Activated CD8-positive, alpha-beta memory T cell treated with anti-CD3 and anti-CD28 coated beads for 24 hours (primary cell): ENCODE measurements around the gene PNPLA7.
A peak's percentile ranks its signal among the peaks of the same experiment; 100 is the strongest.
"Not testable (repeated sequence)": the region's sequence is repeated elsewhere in the genome, so short reads cannot be mapped to it uniquely, and the experiment has no call there.

ENCODE experiments used
- DNase-seq: peaks from one replicate; pipeline ENCODE4 v3.0.0-alpha.2; 2020

PNPLA7 gene

DNA sequence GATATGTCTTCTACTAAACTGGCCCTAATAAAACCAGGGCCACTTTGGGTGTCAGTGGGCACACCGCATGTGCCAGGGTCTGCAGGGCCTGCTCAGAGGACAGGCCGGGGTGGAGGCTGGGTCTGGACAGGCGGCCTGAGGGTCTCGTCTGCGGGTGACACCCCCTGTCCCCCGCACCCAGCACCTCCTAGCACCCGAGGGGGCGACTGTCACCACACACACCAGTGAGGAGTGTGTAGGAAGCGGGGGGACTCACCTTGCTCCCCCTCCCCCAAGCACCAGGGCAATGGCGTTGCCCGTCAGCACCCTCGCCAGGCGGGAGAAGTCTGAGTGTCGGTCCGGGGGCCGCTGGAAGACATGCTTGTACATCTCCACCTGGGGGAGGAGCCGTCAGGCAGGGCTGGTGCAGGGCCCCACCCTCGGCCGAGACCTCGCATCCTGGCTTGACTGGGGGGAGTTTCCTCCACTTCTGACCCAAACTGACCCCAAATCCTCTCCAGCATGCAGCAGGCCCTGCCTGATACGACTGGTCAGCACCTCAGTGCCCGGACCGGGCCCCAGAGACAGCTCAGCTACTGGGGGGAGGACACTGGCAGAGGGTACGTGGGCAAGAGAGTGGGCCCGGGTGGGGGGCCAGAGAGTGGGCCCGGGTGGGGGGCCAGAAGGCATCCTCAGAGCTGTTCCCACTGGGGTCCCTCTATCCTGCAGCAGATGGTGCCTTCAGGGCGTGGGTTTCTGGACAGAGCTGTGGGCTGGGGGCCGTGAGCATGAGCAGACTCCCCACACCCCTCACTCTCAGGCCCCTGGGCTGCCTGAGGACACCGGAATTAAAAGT lies 72.2 kb downstream of the PNPLA7 start:
- DNase-seq = no peak

DNA sequence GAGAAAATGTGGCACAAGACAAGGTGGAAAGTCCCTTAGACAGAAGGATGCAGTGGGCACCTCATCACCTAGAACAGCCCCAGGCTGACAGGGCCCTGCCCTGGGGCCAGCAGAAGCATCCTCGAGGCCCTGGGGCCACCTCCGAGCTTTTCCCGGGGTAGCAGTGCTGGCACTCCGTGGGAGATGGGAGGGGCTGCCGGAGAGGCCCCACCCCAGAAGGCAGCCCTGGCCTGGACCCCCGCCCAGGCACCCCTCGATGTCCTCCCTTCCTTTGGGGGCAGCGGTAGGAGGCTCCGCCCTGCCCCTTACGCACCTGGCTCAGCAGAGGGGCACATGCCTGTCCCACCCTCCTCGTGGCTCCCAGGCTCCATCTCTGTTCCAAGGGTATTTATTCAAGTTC lies 73.3 kb downstream of the PNPLA7 start:
- DNase-seq = no peak

GRCh38 chr9:137475666-137476065 lies 74.5 kb downstream of the PNPLA7 start:
- no peak for DNase-seq

DNA sequence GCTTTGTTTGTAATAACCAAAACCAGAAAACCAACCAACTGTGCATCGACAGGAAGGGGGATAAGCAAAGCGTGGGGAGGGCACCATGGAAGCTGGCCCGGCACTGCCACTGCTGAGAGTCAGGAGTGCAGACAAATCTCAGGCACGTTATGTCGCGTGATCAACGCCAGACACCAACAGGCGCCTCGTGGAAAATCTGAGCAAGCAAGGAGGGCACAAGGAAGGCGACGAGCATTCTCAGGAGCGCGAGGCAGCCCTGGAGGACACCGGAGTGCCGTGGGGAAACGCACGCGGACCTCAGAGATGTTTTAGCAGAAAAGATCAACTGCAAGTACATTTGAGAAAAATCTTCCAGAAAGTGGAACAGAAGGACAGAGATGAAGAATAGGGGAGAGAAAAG lies 75.9 kb downstream of the PNPLA7 start:
- DNase-seq = no peak

GRCh38 chr9:137470785-137471184 lies 79.4 kb downstream of the PNPLA7 start:
- DNase-seq = no peak

DNA sequence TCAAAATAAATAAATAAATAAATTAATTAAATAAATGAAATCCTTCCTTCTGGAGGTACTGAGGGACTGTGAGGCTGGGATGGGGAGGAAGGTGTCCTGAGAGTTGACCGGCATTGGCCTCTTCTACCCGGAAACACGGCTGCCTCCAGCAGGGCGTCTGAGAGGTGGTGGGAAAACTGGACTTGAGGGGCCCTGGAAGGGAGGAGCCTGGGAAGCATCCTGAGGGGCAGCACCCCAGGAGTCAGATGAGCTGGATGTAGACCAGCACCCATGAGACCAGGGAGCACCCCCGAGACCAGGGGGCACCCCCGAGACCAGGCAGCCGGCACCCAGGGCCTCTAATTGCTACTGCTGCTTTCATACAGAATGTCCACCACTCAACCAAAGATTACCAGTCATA lies 82.3 kb downstream of the PNPLA7 start:
- no peak for DNase-seq

DNA sequence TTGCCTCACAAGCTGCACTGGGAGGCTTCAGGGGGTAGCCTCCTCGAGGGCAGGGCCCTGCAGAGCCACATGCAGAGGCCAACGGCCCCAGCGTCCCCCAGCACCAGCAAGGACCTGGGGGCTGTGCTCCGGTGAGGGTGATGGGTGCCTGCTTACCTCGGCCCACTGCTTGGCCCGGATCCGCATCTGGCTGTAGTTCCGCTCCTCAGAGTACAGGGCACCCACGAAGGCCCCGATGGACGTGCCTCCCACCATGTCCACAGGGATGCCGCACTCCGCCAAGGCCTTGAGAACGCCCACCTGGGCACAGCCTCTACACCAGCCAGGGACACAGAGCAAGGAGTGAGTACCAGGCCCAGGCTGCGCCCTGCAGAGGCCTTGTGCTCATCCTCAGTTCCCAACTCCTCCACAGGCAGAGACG lies 83.0 kb downstream of the PNPLA7 start:
- no peak for DNase-seq

DNA sequence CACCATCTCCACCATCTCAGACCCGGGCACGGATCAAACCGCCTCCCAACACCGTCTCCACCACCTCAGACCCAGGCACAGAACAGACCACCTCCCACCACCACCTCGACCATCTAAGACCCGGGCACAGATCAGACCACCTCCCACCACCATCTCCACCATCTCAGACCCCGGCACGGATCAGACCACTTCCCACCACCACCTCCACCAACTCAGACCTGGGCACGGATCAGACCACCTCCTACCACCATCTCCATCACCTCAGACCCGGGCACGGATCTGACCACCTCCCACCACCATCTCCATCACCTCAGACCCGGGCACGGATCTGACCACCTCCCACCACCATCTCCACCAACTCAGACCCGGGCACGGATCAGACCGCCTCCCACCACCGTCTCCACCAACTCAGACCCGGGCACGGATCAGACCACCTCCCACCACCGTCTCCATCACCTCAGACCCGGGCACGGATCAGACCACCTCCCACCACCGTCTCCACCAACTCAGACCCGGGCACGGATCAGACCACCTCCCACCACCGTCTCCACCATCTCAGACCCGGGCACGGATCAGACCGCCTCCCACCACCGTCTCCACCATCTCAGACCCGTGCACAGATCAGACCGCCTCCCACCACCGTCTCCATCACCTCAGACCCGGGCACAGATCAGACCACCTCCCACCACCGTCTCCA lies 83.7 kb downstream of the PNPLA7 start:
- not testable (repeated sequence) for DNase-seq

DNA sequence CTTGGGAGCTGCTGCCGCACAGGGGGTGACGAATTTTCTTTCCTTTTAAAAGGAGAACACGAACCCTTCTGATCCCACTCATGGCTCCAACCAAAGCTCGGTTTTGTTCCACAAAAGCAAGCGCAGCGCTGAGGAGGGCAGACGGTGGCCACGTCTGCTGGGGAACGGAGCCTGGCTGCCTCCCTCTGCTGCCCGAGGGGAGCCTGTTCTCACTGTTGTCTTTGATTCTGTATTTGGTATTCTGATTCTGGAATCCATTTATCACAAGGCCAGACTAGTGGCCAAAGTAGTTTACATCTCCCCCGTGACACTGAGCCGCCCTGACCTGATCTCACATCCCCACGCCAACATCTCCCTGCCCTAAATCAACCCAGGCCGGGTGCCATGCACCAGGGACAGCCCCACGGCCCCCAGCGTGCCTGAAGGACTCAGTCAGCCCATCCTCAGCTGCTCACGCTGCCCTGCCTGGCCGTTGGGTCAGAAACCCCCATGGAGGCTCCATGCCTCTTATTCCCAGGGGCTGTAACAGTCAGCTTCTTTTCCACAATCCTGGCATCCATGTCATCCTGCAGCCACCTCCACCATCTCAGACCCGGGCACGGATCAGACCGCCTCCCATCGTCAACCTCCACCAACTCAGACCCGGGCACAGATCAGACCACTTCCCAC lies 84.3 kb downstream of the PNPLA7 start:
- no peak for DNase-seq

- DNase-seq = no peak
Measured at GRCh38 chr9:137465000-137465719, 85.0 kb downstream of the PNPLA7 start.

DNA sequence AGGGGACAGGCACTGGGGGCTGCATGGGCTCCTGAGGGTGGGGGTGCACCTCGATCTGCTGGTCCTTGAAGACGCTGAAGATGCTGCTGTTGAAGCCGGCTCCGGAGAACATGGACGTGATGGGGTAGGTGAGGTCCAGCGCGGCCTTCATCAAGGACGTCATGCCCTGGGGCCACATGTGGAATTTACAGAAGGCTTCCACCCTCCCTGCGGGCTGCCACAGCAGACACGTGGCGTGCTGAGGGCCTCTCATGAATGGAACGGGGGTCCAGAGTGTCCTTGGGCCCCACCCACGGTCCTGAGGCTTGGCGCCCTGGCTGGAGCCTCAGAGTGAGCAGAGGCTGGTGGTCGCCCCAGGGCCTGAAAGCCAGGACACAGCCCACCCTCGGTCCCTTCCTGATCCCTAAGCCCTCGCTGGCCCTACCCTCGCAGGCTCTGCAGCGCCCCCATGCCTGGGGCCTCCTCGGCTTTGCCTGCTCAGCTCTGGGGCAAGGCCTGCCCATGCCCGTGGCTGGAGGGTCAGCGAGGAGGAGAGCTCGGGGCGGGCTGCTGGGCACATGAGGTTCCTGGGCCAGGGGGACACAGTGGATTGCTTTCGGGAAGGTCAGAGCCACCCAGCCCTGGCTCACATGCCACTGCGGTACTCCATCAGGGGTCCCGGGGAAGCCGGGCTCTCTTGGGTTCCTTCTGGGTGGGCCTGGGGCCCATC lies 85.8 kb downstream of the PNPLA7 start:
- no peak for DNase-seq

GRCh38 chr9:137463931-137464290 lies 86.3 kb downstream of the PNPLA7 start:
- no peak for DNase-seq

DNA sequence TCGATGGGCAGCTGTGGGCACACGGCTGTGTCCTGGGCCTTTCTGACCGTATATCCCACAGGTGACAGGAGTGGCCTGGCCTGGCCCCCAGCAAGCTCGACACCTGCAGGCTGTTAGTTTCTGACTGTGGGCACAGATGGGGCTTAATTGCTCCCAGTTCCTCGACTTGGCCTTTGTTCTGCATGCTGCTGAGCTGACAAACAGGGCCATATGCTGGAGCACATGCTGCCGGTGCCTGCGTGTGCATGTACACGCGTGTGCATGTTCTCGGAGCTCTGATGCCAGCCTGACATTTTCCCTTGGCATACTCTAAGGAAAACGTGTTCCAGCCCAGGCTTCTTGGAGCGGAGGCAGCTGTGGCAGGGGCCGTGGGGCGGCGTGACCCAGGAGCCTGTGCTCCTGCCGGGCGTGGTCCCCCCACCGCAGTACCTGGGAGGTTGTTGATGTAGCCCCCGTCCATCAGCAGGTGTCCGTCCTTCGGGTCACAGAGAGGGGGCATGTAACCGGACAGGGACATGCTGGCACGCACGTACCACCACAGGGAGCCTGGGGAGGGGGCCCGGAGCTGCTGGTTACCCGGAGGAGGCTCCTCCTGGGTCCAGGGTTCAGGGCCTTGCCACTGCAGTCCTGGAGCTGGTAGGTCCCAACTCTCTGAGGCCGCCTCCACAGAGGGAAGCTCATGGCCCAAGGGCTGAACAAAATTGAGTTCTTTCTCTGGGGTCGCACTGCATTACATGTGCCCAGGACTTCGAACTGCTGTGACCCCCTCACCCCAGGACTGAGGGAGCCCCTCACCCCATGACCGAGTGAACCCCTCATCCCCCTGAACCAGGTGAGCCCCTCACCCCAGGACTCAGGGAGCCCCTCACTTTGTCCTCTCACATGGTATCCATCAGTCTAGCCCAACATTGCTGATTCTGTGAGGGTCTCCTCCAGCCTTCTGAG lies 86.9 kb downstream of the PNPLA7 start:
- DNase-seq = no peak

DNA sequence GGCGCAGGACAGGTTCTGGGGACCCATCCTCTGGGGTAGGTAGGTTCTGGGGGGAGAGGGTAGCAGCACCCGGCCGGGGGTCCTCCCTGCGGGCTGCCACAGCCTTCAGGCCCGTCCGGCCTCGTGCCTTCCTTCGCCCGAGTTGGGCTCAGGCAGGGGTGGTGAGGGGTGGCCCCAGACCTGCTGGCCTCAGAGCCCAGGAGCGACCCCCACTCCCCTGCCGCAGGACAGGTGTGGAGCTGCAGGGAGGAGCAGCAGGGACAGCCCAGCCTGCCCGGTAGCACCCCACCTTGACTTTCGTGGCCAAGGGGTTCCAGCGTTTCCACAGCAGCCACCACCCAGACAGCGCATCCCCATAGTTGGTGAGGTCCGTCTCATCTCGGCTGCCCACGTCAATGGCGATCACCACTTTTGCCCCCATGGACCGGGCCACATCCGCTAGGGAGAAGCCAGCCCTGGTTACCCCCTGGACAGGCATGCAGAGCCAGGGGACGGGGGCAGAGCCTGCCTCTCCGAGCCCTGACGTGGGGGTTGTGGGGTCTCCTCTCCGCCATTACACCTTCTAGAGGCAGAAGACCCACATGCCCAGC lies 87.7 kb downstream of the PNPLA7 start:
- DNase-seq = no peak

DNA sequence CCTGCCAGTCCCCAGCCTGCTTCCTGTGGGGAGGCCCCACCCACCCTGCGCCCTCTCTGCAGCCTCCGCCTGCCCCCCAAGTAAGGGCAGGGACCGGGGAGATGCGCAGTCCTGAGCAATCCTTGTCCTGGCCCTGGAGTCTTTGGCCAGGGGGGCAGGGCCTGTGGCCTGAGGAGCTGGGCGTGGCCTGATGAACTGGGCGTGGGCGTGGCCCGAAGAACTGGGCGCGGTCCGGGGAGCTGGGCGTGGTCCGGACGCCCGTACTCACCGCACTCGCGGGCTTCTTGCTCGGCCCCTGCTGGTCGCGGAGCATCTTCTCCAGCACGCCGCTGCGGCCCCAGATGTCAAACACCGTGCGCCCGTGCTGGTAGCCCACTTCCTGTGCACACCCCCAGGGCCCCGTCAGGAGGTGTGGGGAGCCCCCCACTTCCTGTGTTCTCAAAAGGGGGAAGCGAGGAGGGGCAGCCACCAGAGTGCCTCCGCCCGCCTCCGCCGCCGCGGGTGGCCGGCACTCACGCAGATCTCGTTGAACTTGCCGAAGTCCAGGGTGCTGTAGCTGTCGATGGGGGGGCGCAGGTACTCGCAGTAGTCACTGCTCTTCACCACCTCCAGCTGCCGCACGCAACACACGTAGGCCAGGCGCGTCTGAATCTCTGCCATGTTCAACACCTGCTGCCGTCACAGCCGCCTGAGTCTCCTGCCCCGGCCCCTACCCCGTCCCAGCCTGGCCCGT lies 88.4 kb downstream of the PNPLA7 start:
- DNase-seq = peak; percentile 92

DNA sequence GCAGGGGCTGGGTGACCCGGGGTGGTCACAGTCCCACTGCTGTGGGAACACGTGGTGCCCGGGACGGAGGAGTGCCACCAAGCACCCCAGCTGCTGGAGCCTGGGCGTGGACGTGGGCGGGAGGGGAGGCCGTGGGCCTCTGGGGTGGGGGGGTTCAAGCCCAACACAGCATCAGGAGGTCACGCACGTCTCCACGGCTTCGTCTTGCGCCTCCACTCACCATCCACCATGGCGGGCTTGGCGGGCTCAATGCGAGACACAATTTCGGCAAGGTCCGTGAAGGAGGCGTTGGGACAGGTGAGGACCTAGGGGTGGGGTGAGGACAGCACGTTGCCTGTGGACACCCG lies 88.9 kb downstream of the PNPLA7 start:
- DNase-seq = no peak

- DNase-seq = no peak
Measured at GRCh38 chr9:137460363-137461315, 89.6 kb downstream of the PNPLA7 start.

GRCh38 chr9:137459601-137460362 lies 90.4 kb downstream of the PNPLA7 start:
- DNase-seq = no peak
